HepG2 (cell line): ENCODE results near the gene CD109. TPM values are rescaled to one million over a fixed set of nuclear protein-coding genes. Genes with fewer than 3 reads are reported as not detected.

ENCODE experiments used
- ATAC-seq: fragments of 200-7000 bp; cut with Tn5 transposase; 3 replicates; pipeline ENCODE4 v1.9.1; 2020; ENCODE audit warnings: mild to moderate bottlenecking, moderate library complexity
- BruUV-seq: library from RNA; stranded (reverse); fragments of 400-500 nt; replicated peaks from 2 replicates; lab custom pipeline; 2021; lab: Mats Ljungman, UMichigan
- CTCF ChIA-PET: fragments of 300-600 bp; formaldehyde crosslinking; extraction: SDS; loops from one replicate; lab custom pipeline; 2021; ENCODE audit warnings: low total read pairs, inconsistent platforms, low intra/inter-chr PET ratio; lab: Yijun Ruan, JAX
- POLR2A ChIA-PET: fragments of 350-600 bp; sonication (Branson Sonifier 250); formaldehyde crosslinking; loops from one replicate; lab custom pipeline; 2020; ENCODE audit warnings: antibody characterized with exemption, inconsistent platforms; lab: Yijun Ruan, JAX
- DNase-seq: peaks from one replicate; pipeline ENCODE4 v3.0.0-alpha.2; 2015; ENCODE audit warnings: low spot score
- FAIRE-seq: peaks from 3 replicates; lab custom pipeline; 2011; peaks lifted over from hg19 to GRCh38; lab: Jason Lieb, UNC
- H2AFZ ChIP-seq: one replicate; pipeline ENCODE4 v1.6.1; 2011; ENCODE audit warnings: low read length, inconsistent platforms
- H3K27ac ChIP-seq: fragments of 300-600 bp; 3 replicates; pipeline ENCODE4 v1.8.0; 2011; ENCODE audit warnings: mixed run types, mild to moderate bottlenecking, mixed read lengths, low read length, inconsistent platforms; ENCODE audit not compliant: insufficient read depth; ENCODE audit errors: extremely low read length
- H3K27me3 ChIP-seq, 2 experiments: fragments of 200-600 bp in 1 of 2; 2 replicates in 1 of 2; 3 replicates in 1 of 2; pipeline versions ENCODE4 v1.6.0 to v1.8.0; 2011; ENCODE audit warnings: low read length in 2 of 2, mild to moderate bottlenecking in 2 of 2, moderate library complexity in 2 of 2, inconsistent platforms in 1 of 2; ENCODE audit not compliant: insufficient read depth in 2 of 2, control insufficient read depth in 1 of 2
- H3K36me3 ChIP-seq, 2 experiments: fragments of 200-600 bp in 1 of 2; replicated peaks in 1 of 2; 2 replicates in 1 of 2; 3 replicates in 1 of 2; pipeline versions ENCODE4 v1.5.1 to v1.8.0; 2011; ENCODE audit warnings: low read length in 2 of 2, inconsistent platforms in 1 of 2; ENCODE audit not compliant: insufficient read depth in 2 of 2, control insufficient read depth in 1 of 2
- H3K4me1 ChIP-seq: 2 replicates; pipeline ENCODE4 v1.5.1; 2012; ENCODE audit warnings: low read length, inconsistent platforms; ENCODE audit not compliant: insufficient read depth
- H3K4me2 ChIP-seq: 2 replicates; pipeline ENCODE4 v1.6.0; 2011; ENCODE audit warnings: low read depth, low read length, inconsistent platforms
- H3K4me3 ChIP-seq, 3 experiments: fragments of 200-600 bp in 1 of 3; sonication (generic), shearing (Covaris generic) in 1 of 3; replicated peaks in 1 of 3; 2 replicates each; pipeline ENCODE4 v1.5.1; 2011 to 2016; ENCODE audit warnings: low read length in 3 of 3, inconsistent platforms in 2 of 3, low read depth in 2 of 3, mild to moderate bottlenecking in 2 of 3, control low read depth in 1 of 3, mixed read lengths in 1 of 3; ENCODE audit not compliant: insufficient read depth in 1 of 3
- H3K79me2 ChIP-seq: one replicate; pipeline ENCODE4 v1.6.1; 2011; ENCODE audit warnings: low read length, inconsistent platforms; ENCODE audit not compliant: insufficient read depth
- H3K9ac ChIP-seq: 2 replicates; pipeline ENCODE4 v1.6.0; 2011; ENCODE audit warnings: mild to moderate bottlenecking, low read depth, low read length, inconsistent platforms; ENCODE audit not compliant: insufficient read depth
- H3K9me3 ChIP-seq: 2 replicates; pipeline ENCODE4 v1.5.1; 2012; ENCODE audit warnings: mild to moderate bottlenecking, low read length
- H4K20me1 ChIP-seq: 2 replicates; pipeline ENCODE4 v1.6.0; 2011; ENCODE audit warnings: inconsistent platforms, mild to moderate bottlenecking, low read length, moderate library complexity; ENCODE audit not compliant: insufficient read depth
- HOXA3 ChIP-seq: sonication (generic); formaldehyde crosslinking; IDR thresholded peaks from 2 replicates; pipeline ENCODE4 v1.5.0; 2020; ENCODE audit warnings: missing genetic modification reagents
- MED8 ChIP-seq: sonication (generic); formaldehyde crosslinking; IDR thresholded peaks from 2 replicates; pipeline ENCODE4 v1.8.1; 2023; ENCODE audit warnings: mild to moderate bottlenecking, missing genetic modification reagents; ENCODE audit not compliant: insufficient replicate concordance
- NBN ChIP-seq: fragments of 450-650 bp; conservative IDR thresholded peaks from 2 replicates; pipeline ENCODE4 v1.6.1; 2017
- NFE2 ChIP-seq: sonication (generic); formaldehyde crosslinking; IDR thresholded peaks from 2 replicates; pipeline ENCODE4 v1.4.0; 2020; ENCODE audit warnings: missing genetic modification reagents
- PHF20 ChIP-seq: sonication (generic); formaldehyde crosslinking; IDR thresholded peaks from 2 replicates; pipeline ENCODE4 v1.5.0; 2020; ENCODE audit warnings: mild to moderate bottlenecking, missing genetic modification reagents
- RXRB ChIP-seq: IDR thresholded peaks from 2 replicates; pipeline ENCODE4 v1.6.1; 2016; ENCODE audit warnings: borderline replicate concordance, missing genetic modification reagents, missing compliant biosample characterization
- SP5 ChIP-seq: IDR thresholded peaks from 2 replicates; pipeline ENCODE4 v1.6.1; 2016; ENCODE audit warnings: low read depth, borderline replicate concordance
- ZFP1 ChIP-seq: IDR thresholded peaks from 2 replicates; pipeline ENCODE4 v1.6.1; 2016
- ZKSCAN8 ChIP-seq: IDR thresholded peaks from 2 replicates; pipeline ENCODE4 v1.6.1; 2016; ENCODE audit warnings: borderline replicate concordance, missing genetic modification reagents, missing compliant biosample characterization
- ZNF33B ChIP-seq: sonication (generic); formaldehyde crosslinking; IDR thresholded peaks from 2 replicates; pipeline ENCODE4 v1.5.1; 2020; ENCODE audit warnings: mild to moderate bottlenecking, missing genetic modification reagents
- ZNF607 ChIP-seq: sonication (generic); formaldehyde crosslinking; IDR thresholded peaks from 2 replicates; pipeline ENCODE4 v1.5.1; 2020; ENCODE audit warnings: missing genetic modification reagents, mild to moderate bottlenecking, borderline replicate concordance
- ZNF687 ChIP-seq: sonication (generic); formaldehyde crosslinking; IDR thresholded peaks from 2 replicates; pipeline ENCODE4 v1.5.1; 2020; ENCODE audit warnings: mild to moderate bottlenecking, missing genetic modification reagents, moderate library complexity
- ZNF841 ChIP-seq: sonication (generic); formaldehyde crosslinking; IDR thresholded peaks from 2 replicates; pipeline ENCODE4 v1.8.1; 2023; ENCODE audit warnings: missing genetic modification reagents, borderline replicate concordance
- WGBS: methylation state at CpG from one replicate; pipeline ENCODE4 v1.1.6; 2017; ENCODE audit warnings: low lambda C conversion rate; 5-methylcytosine and 5-hydroxymethylcytosine counted together
- in situ Hi-C: cut with HindIII; loops from 2 replicates; pipeline ENCODE4 v1.10.0; 2017; ENCODE audit warnings: low pct_unique_long_range_greater_than_20kb; ENCODE audit not compliant: extremely low pct_ligation_motif_present
- intact Hi-C: fragments of 100-400 bp; cut with micrococcal nuclease; formaldehyde crosslinking; loops from one replicate; pipeline ENCODE4 v1.10.0; 2022; ENCODE audit not compliant: unreplicated experiment
- polyA plus RNA-seq, 8 experiments: library from polyadenylated mRNA; depleted of rRNA in 3 of 8; stranded (reverse) in 7 of 8; unstranded in 1 of 8; fragments of >200 nt; fragmentation: Illumina TruSeq in 4 of 8; extraction: Trizol in 4 of 8; gene quantifications; 2 replicates each; pipeline versions ENCODE4 v1.2.1 to v1.2.3, GENCODE V29; 2011 to 2016; ENCODE audit warnings: low read depth in 4 of 8, missing spikeins in 1 of 8, mixed read lengths in 1 of 8; ENCODE audit not compliant: insufficient read depth in 1 of 8
- total RNA-seq, 5 experiments: library from RNA; depleted of rRNA; stranded (reverse); fragments of >200 nt; fragmentation: Illumina TruSeq; extraction: Trizol; gene quantifications; 2 replicates each; pipeline ENCODE4 v1.2.3, GENCODE V29; 2016; ENCODE audit warnings: low read depth in 1 of 5
- TF ChIP-seq, protein P1 (sequence below): sonication (generic); formaldehyde crosslinking; IDR thresholded peaks from 2 replicates; pipeline ENCODE4 v1.4.0; 2020; ENCODE audit warnings: missing genetic modification reagents

The CD109 gene
- total and polyA plus RNA-seq, 2 of the 13 experiments (the other 11 are each of a cell fraction or from before 2014, with no cell fraction given), result 0.93 to 2.1 TPM

DNA sequence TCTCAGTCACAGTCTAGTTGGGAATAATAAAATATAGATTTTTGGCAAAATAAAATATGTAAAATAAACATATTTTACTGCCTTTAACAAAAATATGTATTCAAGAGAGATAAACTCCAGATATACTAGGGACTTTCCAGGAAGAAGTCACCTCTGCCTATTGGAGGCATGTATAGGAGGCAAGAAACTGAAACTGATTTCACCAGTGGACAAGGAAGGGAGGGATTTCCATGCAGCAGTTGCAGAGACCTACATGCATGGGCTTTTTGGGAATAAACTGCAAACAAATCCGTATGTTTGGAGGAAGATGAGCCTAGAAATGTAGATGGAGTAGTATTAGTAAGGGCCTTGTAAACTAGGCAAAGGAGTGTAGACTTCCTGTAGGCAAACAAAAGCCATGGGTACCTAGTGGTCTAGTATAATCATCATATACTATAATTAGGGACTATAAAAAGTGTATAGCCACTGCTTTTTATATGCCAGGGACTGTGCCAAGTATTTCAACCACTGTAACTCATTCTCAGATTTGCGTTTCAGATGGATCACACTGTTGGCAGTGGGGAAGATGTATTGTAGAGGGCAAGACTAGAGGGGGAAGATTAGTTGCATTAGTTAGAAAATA, 38.9 kb downstream of the CD109 start (continued):
- no peak for TF ChIP-seq ZNF687 (CRISPR knock-in tag)
- TF ChIP-seq ZKSCAN8 (CRISPR knock-in tag), result no peak

DNA sequence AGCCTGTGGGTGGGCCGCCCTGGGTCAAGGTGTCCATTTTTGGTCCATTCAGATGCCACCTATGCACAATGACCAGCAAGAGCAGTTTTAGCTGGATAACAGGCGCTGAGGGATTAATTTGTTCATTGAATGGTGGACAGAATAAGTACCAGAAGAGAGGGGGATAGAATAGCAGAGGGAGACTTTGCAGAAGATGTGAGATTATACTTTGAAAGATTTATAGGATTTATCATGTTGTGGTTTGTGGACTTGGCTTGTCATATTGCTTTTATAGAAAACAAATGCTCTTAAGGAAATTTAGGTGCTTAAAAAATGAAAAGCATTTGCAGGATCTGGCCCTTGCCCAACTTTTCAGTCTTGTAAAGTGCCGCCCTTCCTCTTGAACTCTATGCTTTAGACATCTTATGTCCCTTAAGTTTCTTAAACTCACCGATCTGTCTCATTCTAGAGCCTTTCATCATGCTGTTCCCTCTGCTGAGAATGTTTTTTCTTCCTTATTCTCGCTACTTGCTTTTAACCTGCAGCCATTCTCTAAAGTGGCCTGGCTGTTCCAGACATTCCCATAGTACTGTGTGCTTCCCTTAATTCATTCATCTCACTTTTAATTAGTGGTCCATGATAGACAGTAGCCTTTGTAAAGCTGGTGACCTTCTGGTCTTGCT, 42.5 kb downstream of the CD109 start:
- intact Hi-C loops (loop anchor here (5.0 kb wide), 2 partner anchors 64 to 669 kb away; no protein-coding TSS in a partner anchor), in situ Hi-C loops (loop anchor here (25.0 kb wide), 1 partner anchor 1474 kb away; the partner anchor contains the start of gene COL12A1)
- POLR2A ChIA-PET, result no interaction called here
- Histone ChIP-seq H3K4me2 (no peak overlapping the region), H3K4me1 (no peaks in the 10 kb centered on the region), H4K20me1 (no peaks in the 10 kb centered on the region), H3K9me3 (no peaks in the 10 kb centered on the region), H3K27ac (no peak overlapping the region), H3K4me3 (no peak overlapping the region), H2AFZ (no peak overlapping the region), H3K27me3 (no peaks in the 10 kb centered on the region), H3K9ac (no peak overlapping the region), H3K79me2 (no peaks in the 10 kb centered on the region), H3K36me3 (no peaks in the 10 kb centered on the region)
- CTCF ChIA-PET, result interaction anchor here (1.2 to 1.6 kb wide), 3 partner anchors 63 to 1473 kb away, joined by 5 to 11 read pairs (median 6); no protein-coding TSS in a partner anchor
- BruUV-seq, result no TSS peak
- DNase-seq (no peak), ATAC-seq (no peak), FAIRE-seq (no peak)
- TF ChIP-seq HOXA3 (CRISPR knock-in tag) (no peak), ZNF841 (no peak), PHF20 (CRISPR knock-in tag) (no peak), RXRB (no peak), NBN (no peak), ZNF607 (CRISPR knock-in tag) (no peak), NFE2 (no peak), SP5 (CRISPR knock-in tag) (no peak), ZNF33B (CRISPR knock-in tag) (no peak), MED8 (CRISPR knock-in tag) (no peak), ZFP1 (no peak)
- TF ChIP-seq, protein P1, sequence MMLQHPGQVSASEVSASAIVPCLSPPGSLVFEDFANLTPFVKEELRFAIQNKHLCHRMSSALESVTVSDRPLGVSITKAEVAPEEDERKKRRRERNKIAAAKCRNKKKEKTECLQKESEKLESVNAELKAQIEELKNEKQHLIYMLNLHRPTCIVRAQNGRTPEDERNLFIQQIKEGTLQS (CRISPR knock-in tag), result no peak
- 50% methylated on average over 5 of the region's 5 CpGs for WGBS
